Kidney glomerular epithelial cell (primary cell): ENCODE data around the gene TRRAP.
"Not testable (repeated sequence)": the region's sequence is repeated elsewhere in the genome, so short reads cannot be mapped to it uniquely, and the experiment has no call there.

Experiments used
- DNase-seq: peaks from one replicate; lab custom pipeline; 2025; lab: John Stamatoyannopoulos, UW

The TRRAP gene

GRCh38 chr7:98866351-98866750 is 12.0 kb upstream of the TRRAP start:
- no peak for DNase-seq

GRCh38 chr7:98866765-98867164 is 11.6 kb upstream of the TRRAP start:
- no peak for DNase-seq

- DNase-seq: no peak
These were observed 9.9 kb upstream of the TRRAP start for GRCh38 chr7:98868450-98868849.

- DNase-seq: no peak
These were observed 9.2 kb upstream of the TRRAP start for GRCh38 chr7:98869027-98869596.

GRCh38 chr7:98869597-98870120 is 8.7 kb upstream of the TRRAP start, which contains the start of gene TMEM130:
TSS of gene TMEM130 (minus strand) at chr7:98870014. CDS start at chr7:98869861, 153 bp downstream.
- no peak for DNase-seq

- no peak for DNase-seq
These were observed 8.1 kb upstream of the TRRAP start for GRCh38 chr7:98870121-98870651.

GRCh38 chr7:98870807-98871491 is 7.4 kb upstream of the TRRAP start:
- DNase-seq: no peak

- DNase-seq: no peak
These were observed 5.9 kb upstream of the TRRAP start for GRCh38 chr7:98872328-98872924.

- not testable (repeated sequence) for DNase-seq
These were observed 4.7 kb upstream of the TRRAP start for GRCh38 chr7:98873610-98874009.

GRCh38 chr7:98874942-98875341 is 3.4 kb upstream of the TRRAP start:
- DNase-seq: no peak

GRCh38 chr7:98875501-98875900 is 2.8 kb upstream of the TRRAP start:
- no peak for DNase-seq

- no peak for DNase-seq
These were observed 1.2 kb upstream of the TRRAP start for GRCh38 chr7:98877146-98877545.

GRCh38 chr7:98877692-98878364 is 504 bp upstream of the TRRAP start:
- no peak for DNase-seq

GRCh38 chr7:98879198-98879978 is 1.1 kb downstream of the TRRAP start:
- DNase-seq: peak; percentile 37

GRCh38 chr7:98879979-98880315 is 1.6 kb downstream of the TRRAP start:
- no peak for DNase-seq

- DNase-seq: no peak
These were observed 2.2 kb downstream of the TRRAP start for GRCh38 chr7:98880485-98880884.

- no peak for DNase-seq
These were observed 3.4 kb downstream of the TRRAP start for GRCh38 chr7:98881561-98882315.

- DNase-seq: no peak
These were observed 6.1 kb downstream of the TRRAP start for GRCh38 chr7:98884416-98884815.

GRCh38 chr7:98887038-98887437 is 8.7 kb downstream of the TRRAP start:
- no peak for DNase-seq

- no peak for DNase-seq
These were observed 14.3 kb downstream of the TRRAP start for GRCh38 chr7:98892609-98893008.

- DNase-seq: no peak
These were observed 21.5 kb downstream of the TRRAP start for GRCh38 chr7:98899816-98900215.
